SH-SY5Y (cell line): ENCODE data around the gene ADAMTSL1.

ENCODE experiments used
- GATA2 ChIP-seq: IDR thresholded peaks from 2 replicates; pipeline ENCODE4 v1.6.1; 2011; ENCODE audit warnings: mild to moderate bottlenecking, low read depth, low read length
- GATA3 ChIP-seq: IDR thresholded peaks from 2 replicates; pipeline ENCODE4 v1.6.1; 2011; ENCODE audit warnings: low read depth, mild to moderate bottlenecking, low read length, moderate library complexity

The ADAMTSL1 gene

GRCh38 chr9:18727904-18728303 lies 254.0 kb downstream of the ADAMTSL1 start:
- TF ChIP-seq GATA3 (no peak), GATA2 (no peak)

GRCh38 chr9:18728642-18729041 lies 254.7 kb downstream of the ADAMTSL1 start:
- no peak for TF ChIP-seq GATA3
- no peak for TF ChIP-seq GATA2

DNA sequence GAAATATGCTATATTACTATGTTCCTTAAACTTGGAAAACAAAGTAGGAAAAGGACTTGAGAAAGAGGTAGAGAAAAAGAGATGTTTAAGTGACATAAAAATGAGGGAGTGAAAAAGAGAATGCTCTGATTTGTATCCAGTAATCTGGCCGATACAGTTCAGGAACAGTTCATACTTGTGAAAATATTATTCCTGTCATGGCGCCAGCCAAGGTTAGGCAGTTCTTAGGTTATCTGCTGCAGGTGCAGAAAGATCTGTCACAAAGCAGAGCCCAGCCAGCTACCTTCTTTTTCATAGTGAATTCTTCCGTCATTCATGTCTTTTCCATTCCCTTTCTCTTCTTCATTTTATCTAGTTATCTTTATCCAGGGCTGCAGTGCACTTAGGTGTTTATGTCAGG lies 256.3 kb downstream of the ADAMTSL1 start:
- TF ChIP-seq GATA2 (no peak), GATA3 (no peak)

DNA sequence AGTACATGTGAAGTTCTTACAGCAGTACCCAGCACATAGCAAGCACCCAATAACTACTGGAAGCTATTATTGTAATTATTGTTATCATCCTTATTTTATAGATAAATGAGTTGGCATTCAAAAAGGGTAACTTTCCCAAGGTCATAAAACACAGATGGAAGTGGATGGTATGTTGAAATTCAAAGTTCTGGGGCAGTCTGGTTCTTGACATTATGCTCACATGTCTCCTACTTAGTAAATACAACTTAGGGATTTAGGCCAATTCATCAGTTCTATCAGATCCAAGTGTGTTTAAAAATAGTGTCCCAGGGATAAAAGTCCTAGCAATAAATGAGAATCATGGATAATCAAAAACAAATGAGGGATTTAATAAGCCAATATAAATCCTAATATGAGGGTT lies 265.2 kb downstream of the ADAMTSL1 start:
- TF ChIP-seq GATA2 (no peak), GATA3 (no peak)

DNA sequence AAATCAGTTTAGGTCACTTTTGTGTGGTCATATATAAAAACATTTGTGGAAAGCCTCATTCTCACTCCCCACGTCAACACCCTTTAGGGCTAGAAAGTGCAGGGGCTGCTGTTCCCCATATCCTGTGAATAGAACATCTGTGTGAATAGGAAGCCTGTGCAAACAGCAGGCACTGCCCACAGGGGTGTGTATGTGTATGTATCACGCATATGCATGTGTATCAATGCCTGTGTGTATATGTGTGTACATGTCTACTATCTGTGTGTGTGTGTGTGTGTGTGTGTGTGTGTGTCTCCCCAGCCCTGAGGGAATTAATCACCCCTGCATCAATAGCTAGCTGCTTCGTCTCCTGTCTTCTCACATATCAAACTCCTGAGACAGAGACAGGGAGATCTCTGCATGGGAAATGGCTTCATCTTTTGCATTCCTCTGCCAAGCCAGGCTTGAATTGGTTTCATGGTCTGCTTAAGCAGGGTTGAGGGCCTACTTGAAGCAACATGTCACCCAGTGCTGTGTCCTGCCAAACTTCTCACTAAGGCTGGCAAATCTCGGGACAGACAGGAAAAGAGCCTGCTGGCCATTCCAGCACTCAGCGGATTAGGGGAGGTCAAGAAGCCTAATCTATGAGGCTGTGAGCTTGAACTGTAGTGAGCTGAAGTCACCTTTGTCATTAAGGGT lies 265.8 kb downstream of the ADAMTSL1 start:
- TF ChIP-seq GATA3 = no peak
- no peak for TF ChIP-seq GATA2

DNA sequence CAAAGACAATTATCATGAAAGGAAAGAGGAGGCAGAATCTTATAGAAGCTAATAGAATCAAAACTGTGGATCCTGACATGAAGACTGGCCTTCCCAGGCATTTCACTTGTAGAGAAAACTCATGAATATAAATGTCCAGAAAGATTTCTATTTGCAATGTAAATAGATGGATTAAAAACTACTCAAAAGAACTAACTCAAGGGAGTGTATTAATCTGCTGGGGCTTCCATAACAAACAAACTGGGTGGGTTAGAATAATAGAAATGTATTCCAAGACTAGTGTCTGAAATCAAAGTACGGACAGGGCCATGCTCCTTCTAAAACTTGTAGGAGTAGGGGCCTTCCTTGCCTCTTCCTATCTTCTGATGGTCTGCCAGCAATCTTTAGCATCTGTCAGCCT lies 267.4 kb downstream of the ADAMTSL1 start:
- TF ChIP-seq GATA3 = no peak
- no peak for TF ChIP-seq GATA2

GRCh38 chr9:18741945-18742344 lies 268.0 kb downstream of the ADAMTSL1 start:
- TF ChIP-seq GATA3 (no peak), GATA2 (no peak)

DNA sequence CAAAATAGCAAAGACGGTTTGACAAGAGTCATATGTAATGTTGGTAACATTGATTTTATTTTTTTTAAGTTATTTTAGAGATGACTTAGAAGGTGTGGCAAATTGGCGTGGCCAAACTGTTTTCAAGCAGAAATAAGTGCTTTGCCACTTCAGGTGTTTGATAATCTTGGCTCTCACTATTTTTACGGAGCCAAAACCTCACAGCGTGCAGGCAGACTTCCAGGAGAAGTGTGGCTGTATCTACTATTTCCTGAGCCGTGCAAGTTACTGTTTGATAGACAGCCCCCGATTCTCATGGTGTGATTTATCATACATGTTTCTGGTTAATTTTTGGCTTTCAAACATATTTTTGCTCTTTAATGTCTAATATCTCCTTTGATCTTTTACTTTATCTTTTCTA lies 269.5 kb downstream of the ADAMTSL1 start:
- TF ChIP-seq GATA2 (no peak), GATA3 (no peak)

- TF ChIP-seq GATA2 = no peak
- TF ChIP-seq GATA3 = no peak
These were observed 270.0 kb downstream of the ADAMTSL1 start for GRCh38 chr9:18743971-18744370.

DNA sequence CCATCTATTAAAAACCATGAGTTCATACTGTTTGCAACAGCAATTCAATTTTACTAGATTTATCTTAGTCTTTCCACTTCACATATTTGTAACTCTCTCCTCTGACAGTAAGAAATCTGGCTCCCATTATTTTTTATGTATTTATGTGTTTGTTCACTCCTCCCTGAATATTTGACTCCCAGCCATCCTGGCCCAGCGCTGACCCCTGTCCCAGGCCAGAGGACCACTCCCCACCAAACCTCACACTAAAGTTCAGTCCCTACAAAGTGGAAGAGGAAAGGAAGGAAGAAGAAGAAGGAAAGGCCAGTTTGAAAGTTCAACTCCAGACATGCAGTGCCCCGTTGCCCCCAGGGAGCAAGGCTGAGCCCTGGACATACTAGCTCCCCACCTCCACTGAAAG lies 271.8 kb downstream of the ADAMTSL1 start:
- TF ChIP-seq GATA3 (no peak), GATA2 (no peak)

GRCh38 chr9:18746631-18747030 lies 272.7 kb downstream of the ADAMTSL1 start:
- TF ChIP-seq GATA2 = no peak
- no peak for TF ChIP-seq GATA3

DNA sequence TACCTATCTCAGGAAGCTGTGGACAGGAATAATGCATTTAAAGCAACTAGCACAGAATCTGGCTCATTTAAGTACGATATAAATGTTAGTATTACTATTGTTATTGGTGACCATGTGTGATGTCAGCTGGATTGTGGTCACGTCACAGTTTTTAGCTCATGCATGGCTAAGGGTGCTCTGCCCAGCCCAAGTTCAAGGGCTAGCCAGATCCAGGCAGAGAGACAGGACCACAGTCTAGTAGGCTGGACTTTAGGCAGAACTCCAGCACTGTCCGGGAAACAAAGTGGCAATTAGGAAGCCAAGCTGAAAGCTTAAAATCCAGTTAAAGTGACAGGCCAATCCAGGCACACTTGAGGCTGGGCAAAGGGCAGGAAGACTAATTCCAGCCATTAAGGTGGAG lies 273.6 kb downstream of the ADAMTSL1 start:
- TF ChIP-seq GATA2 = no peak
- TF ChIP-seq GATA3 = no peak

DNA sequence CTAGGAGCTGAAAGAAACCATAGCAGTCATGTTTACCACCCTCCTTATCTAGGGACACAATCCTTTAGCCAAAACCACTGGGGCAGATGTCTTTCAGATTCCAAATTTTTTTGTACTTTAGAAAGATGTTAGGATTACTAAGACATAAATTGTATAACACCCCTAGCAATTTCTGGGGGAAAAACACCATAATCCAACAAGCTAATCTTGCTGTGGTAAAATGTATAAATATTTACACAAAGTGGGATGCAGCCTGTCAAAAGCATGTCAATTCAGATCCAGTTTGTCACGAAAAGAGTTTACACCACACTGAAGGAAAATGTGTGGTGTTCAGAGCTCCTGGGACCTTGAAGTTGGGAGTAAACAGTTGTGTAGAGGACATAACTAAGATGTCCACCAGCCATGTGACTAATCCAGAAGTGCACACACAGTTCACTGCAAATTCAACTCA lies 274.3 kb downstream of the ADAMTSL1 start:
- no peak for TF ChIP-seq GATA2
- no peak for TF ChIP-seq GATA3

- TF ChIP-seq GATA3 (no peak), GATA2 (no peak)
These were observed 275.8 kb downstream of the ADAMTSL1 start for GRCh38 chr9:18749711-18750110.

GRCh38 chr9:18753904-18754303 lies 280.0 kb downstream of the ADAMTSL1 start:
- TF ChIP-seq GATA2 (no peak), GATA3 (no peak)

DNA sequence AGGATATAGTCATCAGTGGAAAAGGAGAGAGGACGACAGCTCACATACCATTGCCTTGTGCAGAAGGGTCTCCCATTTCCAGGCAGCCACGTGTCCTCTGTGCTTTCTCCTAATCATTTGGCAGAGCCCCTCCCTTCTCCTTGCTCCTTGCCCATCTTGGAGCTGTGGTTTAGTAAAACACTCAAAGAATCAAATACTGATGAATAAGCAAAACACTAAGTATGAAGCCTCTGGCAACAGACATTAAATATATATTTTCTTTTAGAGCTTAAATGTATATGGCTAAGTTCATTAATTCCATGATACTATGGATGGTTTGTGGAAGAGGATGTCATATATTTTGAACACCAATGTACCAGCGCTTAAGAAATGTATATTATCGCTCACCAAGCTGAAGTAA lies 280.6 kb downstream of the ADAMTSL1 start:
- TF ChIP-seq GATA2 (no peak), GATA3 (no peak)

- TF ChIP-seq GATA3 (no peak), GATA2 (no peak)
These were observed 281.3 kb downstream of the ADAMTSL1 start for GRCh38 chr9:18755263-18755662.
